ENCODE measurements around the gene NFKBIB.
"Not testable (repeated sequence)": the region's sequence is repeated elsewhere in the genome, so short reads cannot be mapped to it uniquely, and the experiment has no call there.

The NFKBIB gene

GRCh38 chr19:38856813-38857212 lies 43.0 kb upstream of the NFKBIB start:
- Histone ChIP-seq H3K27ac (peak overlapping the region in 1 of 2 donors; percentile 32), H3K4me3 (no peak overlapping the region)
- TF ChIP-seq, protein P1, sequence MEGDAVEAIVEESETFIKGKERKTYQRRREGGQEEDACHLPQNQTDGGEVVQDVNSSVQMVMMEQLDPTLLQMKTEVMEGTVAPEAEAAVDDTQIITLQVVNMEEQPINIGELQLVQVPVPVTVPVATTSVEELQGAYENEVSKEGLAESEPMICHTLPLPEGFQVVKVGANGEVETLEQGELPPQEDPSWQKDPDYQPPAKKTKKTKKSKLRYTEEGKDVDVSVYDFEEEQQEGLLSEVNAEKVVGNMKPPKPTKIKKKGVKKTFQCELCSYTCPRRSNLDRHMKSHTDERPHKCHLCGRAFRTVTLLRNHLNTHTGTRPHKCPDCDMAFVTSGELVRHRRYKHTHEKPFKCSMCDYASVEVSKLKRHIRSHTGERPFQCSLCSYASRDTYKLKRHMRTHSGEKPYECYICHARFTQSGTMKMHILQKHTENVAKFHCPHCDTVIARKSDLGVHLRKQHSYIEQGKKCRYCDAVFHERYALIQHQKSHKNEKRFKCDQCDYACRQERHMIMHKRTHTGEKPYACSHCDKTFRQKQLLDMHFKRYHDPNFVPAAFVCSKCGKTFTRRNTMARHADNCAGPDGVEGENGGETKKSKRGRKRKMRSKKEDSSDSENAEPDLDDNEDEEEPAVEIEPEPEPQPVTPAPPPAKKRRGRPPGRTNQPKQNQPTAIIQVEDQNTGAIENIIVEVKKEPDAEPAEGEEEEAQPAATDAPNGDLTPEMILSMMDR (IDR thresholded peaks at IDR 0.05): no peak
- no peak for DNase-seq (ENCODE audit: low spot score)

GRCh38 chr19:38859631-38860204 lies 40.1 kb upstream of the NFKBIB start:
- not testable (repeated sequence) for DNase-seq (ENCODE audit: low spot score); H3K4me3 ChIP-seq; H3K27ac ChIP-seq

- H3K4me3 ChIP-seq: no peak overlapping the region
- DNase-seq (ENCODE audit: low spot score): no peak
- H3K27ac ChIP-seq: no peak overlapping the region
- TF ChIP-seq, protein P1 (IDR thresholded peaks at IDR 0.05): no peak
Observed at GRCh38 chr19:38861368-38861767, 38.4 kb upstream of the NFKBIB start.

- Histone ChIP-seq H3K4me3 (no peak overlapping the region), H3K27ac (peak overlapping the region in 1 of 2 donors; percentile 31)
- TF ChIP-seq, protein P1 (IDR thresholded peaks at IDR 0.05): no peak
- no peak for DNase-seq (ENCODE audit: low spot score)
Observed at GRCh38 chr19:38862321-38863059, 37.3 kb upstream of the NFKBIB start.

DNA sequence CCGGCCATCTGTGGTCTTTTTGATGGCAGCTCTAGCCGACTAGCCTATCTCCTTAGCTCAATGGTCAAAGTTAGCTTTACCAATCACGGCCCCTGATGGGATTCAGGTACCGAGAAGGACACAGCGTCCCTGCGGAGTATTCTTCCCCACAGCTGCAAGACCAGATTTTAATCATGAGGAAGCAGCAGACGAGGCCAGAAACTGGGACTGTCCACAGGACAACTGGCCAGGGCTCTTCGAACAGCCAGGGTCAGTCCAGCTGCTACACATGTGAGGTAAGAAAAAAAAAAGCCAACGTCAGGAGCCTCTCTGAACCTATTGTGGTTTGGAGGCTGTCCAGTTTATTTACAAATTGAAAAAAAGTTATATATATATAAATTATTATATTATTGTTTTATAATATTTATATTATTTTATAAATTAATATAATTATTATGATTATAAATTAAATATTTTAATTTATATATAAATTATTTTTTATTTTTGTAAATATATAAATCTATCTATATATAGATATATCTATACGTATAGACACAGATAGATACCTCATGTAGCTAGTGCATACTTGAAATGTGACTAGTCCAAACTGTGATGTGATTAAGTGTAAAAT lies 32.5 kb upstream of the NFKBIB start:
- TF ChIP-seq, protein P1 (IDR thresholded peaks at IDR 0.05): no peak
- H3K27ac ChIP-seq: no peak overlapping the region
- no peak overlapping the region for H3K4me3 ChIP-seq
- DNase-seq (ENCODE audit: low spot score): no peak

GRCh38 chr19:38868551-38868950 lies 31.2 kb upstream of the NFKBIB start:
- Histone ChIP-seq H3K4me3 (no peak overlapping the region), H3K27ac (no peak overlapping the region)
- DNase-seq (ENCODE audit: low spot score): no peak
- TF ChIP-seq, protein P1 (IDR thresholded peaks at IDR 0.05): no peak

GRCh38 chr19:38869160-38869835 lies 30.5 kb upstream of the NFKBIB start:
- no peak for DNase-seq (ENCODE audit: low spot score)
- TF ChIP-seq, protein P1 (IDR thresholded peaks at IDR 0.05): no peak
- Histone ChIP-seq H3K27ac (peak overlapping the region in 1 of 2 donors; percentile 27), H3K4me3 (peak overlapping the region; percentile 73)

All from coronary artery (tissue), 2 donors.